Fibroblast of skin of left biceps (primary cell): ENCODE results near the gene SMURF2.
A peak's percentile ranks its signal among the peaks of the same experiment; 100 is the strongest.
"Not testable (repeated sequence)": the region's sequence is repeated elsewhere in the genome, so short reads cannot be mapped to it uniquely, and the experiment has no call there.

ENCODE experiments used
- DNase-seq, 2 experiments: peaks; one replicate each; pipeline ENCODE4 v3.0.0-alpha.2; 2013; ENCODE audit warnings: low read depth in 2 of 2

The SMURF2 gene

GRCh38 chr17:64632194-64632593 is 29.9 kb downstream of the SMURF2 start:
- no peak for DNase-seq

GRCh38 chr17:64630309-64631223 is 31.5 kb downstream of the SMURF2 start:
- no peak for DNase-seq

- DNase-seq = no peak
These were observed 33.5 kb downstream of the SMURF2 start for GRCh38 chr17:64628641-64629040.

- DNase-seq = no peak
These were observed 34.3 kb downstream of the SMURF2 start for GRCh38 chr17:64627797-64628196.

GRCh38 chr17:64626827-64627226 is 35.3 kb downstream of the SMURF2 start:
- DNase-seq = no peak

GRCh38 chr17:64625541-64625940 is 36.6 kb downstream of the SMURF2 start:
- DNase-seq = no peak

GRCh38 chr17:64622931-64623654 is 39.0 kb downstream of the SMURF2 start:
- peak; percentile 42 to 47 for DNase-seq

- no peak for DNase-seq
These were observed 40.3 kb downstream of the SMURF2 start for GRCh38 chr17:64621772-64622171.

- DNase-seq = no peak
These were observed 43.3 kb downstream of the SMURF2 start for GRCh38 chr17:64618848-64619247.

GRCh38 chr17:64617125-64617780 is 44.9 kb downstream of the SMURF2 start:
- DNase-seq = no peak

GRCh38 chr17:64615028-64615677 is 47.0 kb downstream of the SMURF2 start:
- DNase-seq = peak; percentile 62 to 66

GRCh38 chr17:64614266-64615027 is 47.7 kb downstream of the SMURF2 start:
- DNase-seq = no peak

GRCh38 chr17:64611369-64611768 is 50.7 kb downstream of the SMURF2 start:
- DNase-seq = no peak

GRCh38 chr17:64610244-64610643 is 51.9 kb downstream of the SMURF2 start:
- DNase-seq = not testable (repeated sequence)

GRCh38 chr17:64608571-64608981 is 53.5 kb downstream of the SMURF2 start:
- DNase-seq = no peak

GRCh38 chr17:64607862-64608565 is 54.1 kb downstream of the SMURF2 start:
- DNase-seq = no peak

- DNase-seq = not testable (repeated sequence)
These were observed 57.6 kb downstream of the SMURF2 start for GRCh38 chr17:64604532-64604931.

- no peak for DNase-seq
These were observed 58.1 kb downstream of the SMURF2 start for GRCh38 chr17:64603987-64604386.

- DNase-seq = no peak
These were observed 62.3 kb downstream of the SMURF2 start for GRCh38 chr17:64599827-64600226.

- no peak for DNase-seq
These were observed 62.9 kb downstream of the SMURF2 start for GRCh38 chr17:64599187-64599676.
